ENCODE results near the gene TBC1D7.

TBC1D7 gene

GRCh38 chr6:13328076-13328874 lies at the start of gene TBC1D7:
TSS of gene TBC1D7 (minus strand) at chr6:13328537. CDS start at chr6:13326898, 1,639 bp downstream.
- peak; percentile 94 for DNase-seq (ENCODE audit: low read depth)

GRCh38 chr6:13377054-13377758 lies 48.9 kb upstream of the TBC1D7 start:
- DNase-seq (ENCODE audit: low read depth) = no peak

- peak; percentile 37 for DNase-seq (ENCODE audit: low read depth)
Measured at GRCh38 chr6:13375360-13375878, 47.1 kb upstream of the TBC1D7 start.

DNA sequence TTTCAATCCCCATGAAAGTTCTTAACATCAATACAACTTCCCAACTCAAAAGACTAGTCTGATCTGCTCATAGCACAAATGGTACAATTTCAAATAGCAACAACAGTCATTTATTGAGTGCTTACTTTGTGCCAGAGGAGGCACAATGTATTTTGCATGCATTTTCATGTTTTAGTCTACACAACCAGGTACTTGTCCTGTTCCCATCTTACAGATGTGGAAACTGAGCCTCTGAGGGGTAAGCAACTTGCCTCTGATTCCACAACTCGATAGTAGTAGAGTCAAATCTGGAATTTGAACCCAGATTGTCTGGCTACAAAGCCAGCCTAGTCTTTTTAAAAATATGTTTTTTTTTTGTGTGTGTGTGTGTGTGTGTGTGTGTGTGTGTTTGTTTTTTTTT lies 45.6 kb upstream of the TBC1D7 start:
- DNase-seq (ENCODE audit: low read depth) = no peak

GRCh38 chr6:13373488-13373886 lies 45.1 kb upstream of the TBC1D7 start:
- no peak for DNase-seq (ENCODE audit: low read depth)

- DNase-seq (ENCODE audit: low read depth) = no peak
Measured at GRCh38 chr6:13372688-13373487, 44.6 kb upstream of the TBC1D7 start.

DNA sequence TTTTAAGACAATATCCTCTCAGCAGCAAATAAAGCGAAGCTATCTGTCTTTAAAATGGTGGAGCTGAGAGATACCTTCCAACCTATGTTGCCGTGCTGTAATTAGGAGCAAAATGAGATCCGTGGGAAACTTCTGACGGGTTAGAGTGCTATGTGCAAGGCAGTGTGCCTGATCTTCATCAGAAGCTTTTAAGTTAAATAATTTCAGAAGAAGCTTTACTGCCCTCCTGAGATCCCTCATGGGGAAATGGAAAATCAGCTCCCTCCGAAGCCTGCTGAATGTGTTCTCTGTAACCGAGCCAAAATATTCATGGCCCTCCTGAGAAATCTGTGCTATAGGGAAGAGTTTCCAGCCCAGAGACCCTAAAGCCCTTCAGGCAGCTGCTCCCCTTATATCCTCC lies 43.7 kb upstream of the TBC1D7 start:
- DNase-seq (ENCODE audit: low read depth) = no peak

- no peak for DNase-seq (ENCODE audit: low read depth)
Measured at GRCh38 chr6:13371421-13372072, 43.2 kb upstream of the TBC1D7 start.

DNA sequence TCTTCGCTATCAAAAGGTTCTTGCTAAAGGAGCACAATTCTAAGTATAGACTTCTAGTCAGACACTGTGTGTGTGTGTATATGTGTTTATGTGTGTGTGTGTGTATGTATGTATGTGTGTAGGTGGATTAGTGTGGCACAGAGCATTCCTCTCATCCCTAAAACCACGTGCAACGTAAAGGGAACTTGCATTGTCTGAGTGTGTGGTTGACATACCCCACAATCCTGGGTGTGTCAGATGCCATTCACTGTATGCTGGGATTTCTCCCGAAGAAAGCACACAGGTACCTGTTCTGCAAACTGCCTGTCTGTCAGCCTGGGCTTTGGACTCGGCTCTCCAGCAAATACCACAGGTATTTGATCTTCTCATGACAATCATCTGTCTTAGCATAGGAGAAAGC lies 42.3 kb upstream of the TBC1D7 start:
- no peak for DNase-seq (ENCODE audit: low read depth)

DNA sequence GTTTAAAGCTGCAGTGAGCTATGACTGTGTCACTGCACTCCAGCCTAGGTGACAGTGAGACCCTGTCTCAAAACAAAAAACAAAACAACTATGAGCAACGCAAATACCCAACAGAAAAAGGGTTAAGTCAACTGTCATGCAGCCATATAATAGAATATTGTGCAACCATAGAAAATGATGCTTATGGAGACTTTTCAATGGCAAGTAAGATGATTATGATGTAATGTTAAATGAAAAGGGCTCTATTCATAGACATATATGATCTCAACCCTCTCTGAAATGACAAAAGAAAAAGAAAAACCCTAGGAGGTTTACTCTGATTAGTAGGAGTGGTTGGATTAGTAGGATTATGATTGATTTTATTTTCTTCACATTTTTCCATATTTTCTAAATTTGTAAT lies 41.3 kb upstream of the TBC1D7 start:
- no peak for DNase-seq (ENCODE audit: low read depth)

DNA sequence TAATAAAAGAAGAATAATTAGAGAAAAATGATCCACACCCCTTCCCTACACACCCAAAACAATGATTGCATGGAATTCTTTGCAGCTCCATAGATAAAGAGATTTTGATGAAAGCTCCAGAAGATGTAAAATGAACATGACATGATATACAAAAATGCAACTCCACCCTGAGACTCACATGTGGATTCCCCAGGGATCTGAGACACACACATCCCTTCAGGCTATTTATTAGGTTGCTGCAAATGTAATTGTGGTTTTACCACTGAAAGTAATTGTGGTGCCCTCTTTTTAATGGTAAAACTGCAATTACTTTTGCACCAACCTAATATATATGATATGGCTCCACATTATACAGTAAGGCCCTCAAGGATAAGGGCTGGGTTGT lies 40.4 kb upstream of the TBC1D7 start:
- DNase-seq (ENCODE audit: low read depth) = no peak

DNA sequence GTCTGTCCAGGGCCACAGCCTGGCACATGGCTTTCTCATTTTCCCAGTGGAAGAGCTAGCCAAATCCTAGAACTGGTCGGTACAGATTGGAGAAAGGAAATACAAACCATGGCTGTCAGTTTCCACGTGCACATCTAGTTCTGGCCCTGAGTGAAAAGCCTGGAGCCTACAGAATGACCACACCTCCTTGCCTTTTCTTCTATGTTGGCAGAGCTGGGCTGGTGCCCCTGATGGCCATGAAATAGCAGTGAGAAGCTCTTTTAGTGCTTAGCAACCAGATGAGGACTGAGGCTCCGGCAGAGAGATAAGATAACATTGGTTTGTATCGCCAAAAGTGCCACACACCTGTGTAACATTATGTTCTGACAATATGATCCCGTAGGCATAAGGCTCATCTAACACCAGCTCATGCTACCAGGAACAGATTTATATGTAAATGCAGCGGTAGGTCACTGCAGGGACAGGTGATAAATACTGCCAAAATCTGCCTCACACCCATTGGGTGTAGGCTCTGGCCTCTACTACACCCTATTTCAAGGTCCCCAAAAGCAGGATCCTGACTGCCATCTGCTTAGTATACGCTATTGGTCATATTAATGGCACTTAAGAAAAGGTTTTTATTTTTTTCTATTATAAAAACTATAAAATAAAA lies 39.9 kb upstream of the TBC1D7 start:
- DNase-seq (ENCODE audit: low read depth) = no peak

DNA sequence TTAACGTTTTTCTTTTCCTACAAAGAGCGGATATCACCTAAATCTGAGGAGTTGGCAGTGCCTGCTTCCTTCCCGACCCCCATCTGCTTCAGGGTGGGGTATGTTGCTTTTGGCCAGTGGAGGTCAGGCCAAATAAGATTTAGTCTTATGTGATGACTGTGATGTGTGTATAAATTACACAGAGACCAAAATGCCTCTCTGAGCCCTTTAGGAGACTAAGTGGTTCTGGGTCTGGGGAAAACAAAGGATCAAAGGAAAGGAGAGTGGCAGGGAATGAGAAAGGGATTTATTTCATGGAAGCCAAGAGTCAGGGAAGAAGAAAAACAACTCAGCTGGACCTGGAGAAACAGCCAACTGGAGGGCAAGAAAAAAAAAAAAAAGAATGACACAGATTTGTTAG lies 39.1 kb upstream of the TBC1D7 start:
- no peak for DNase-seq (ENCODE audit: low read depth)

DNA sequence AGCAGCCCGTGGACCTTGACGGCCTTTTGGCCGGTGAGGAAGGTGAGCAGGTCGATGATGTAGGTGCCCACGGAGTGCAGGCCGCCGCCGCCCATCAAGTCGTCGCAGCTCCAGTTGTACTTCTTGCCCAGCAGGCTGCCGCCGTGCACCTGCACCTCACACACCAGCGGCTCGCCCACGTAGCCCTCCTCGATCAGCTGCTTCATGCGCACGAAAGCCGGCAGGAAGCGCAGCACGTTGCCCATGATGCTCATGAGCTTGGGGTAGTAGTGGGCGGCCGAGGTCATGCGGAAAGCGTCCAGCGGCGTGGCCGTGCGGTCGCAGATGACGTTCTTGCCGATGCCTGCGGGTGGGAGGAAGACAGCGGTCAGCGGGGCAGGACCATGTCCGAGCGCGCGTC lies 37.0 kb upstream of the TBC1D7 start:
- DNase-seq (ENCODE audit: low read depth) = no peak

- no peak for DNase-seq (ENCODE audit: low read depth)
Measured at GRCh38 chr6:13364842-13365241, 36.5 kb upstream of the TBC1D7 start.

DNA sequence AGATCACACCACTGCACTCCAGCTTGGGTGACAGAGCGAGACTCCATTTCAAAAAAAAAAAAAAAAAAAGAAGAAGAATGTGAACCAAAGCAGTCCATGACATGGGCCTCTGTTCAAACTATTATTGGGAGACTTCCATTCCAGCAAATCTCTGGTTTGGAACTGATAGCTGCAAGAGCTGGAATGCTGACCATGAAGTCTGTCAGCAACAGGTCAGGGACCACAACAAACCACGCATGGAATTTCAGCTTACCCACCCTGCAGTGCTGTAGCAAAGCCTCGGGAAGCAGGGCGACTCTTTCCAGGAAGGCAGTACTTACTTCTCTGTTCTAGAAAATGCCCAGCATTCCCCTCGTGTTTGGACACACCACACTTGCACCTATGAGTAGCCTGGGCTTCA lies 34.1 kb upstream of the TBC1D7 start:
- no peak for DNase-seq (ENCODE audit: low read depth)

- no peak for DNase-seq (ENCODE audit: low read depth)
Measured at GRCh38 chr6:13360671-13361540, 32.6 kb upstream of the TBC1D7 start.

DNA sequence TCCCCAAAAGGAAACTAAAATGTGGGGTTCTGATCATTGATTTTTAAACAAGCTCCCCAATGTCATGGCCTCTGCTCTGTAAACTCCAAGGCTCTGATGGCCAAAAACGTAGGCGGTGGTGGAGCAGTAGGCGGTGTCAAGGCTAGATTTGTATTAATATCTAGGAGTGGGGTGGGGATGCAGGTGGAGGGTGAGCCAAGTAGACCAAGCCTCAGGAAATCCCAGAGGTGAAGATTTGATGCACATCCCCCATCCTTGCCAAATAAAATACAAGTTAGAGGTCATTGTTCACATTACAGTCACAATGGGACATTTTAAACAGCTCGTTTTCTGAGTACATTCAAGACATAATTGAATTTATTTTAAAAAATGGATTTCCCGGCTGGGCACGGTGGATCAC lies 30.9 kb upstream of the TBC1D7 start:
- DNase-seq (ENCODE audit: low read depth) = no peak

DNA sequence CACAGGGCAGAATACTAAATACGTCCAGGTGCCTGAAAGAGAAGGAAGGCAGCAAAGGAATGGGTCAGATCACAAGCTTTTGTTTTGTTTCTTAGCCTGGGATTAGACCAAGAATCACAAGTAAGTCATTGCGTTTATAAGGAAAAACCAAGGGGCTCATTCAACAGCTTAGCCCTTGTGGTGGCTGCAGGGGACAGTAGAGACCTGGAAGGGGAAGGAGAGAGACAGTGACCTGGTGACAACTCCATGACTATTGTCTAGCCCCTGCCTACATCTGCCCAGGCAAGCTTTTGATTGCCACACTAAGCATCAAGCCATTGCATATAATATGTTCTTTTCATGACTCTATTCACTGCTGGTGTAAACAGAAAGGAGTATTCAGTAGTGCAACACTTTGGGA lies 30.2 kb upstream of the TBC1D7 start:
- no peak for DNase-seq (ENCODE audit: low read depth)

DNA sequence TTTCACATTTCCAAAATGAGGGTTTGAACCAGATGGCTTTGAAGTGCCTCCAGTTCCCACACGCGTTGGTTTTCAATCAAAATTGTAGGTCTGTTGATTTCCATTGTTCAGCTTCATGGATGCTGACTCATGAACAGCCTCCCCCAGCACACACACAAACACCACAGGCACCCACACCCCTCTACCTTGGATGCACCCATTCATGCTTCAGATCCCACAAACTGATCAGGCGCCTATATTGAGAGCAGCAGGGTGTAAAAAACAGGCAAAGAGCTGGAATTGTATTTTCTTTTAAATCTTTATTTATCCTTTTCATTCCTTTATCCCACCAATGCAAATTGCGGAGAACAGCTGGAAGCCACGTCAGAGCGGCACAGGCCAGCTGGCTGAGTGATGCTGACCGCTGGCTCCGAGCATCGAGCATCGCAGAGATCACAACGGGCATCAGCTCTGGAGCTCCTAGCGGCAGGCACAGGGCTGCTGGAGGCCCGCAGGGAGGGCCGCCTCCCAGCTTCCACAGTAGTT lies 29.3 kb upstream of the TBC1D7 start:
- DNase-seq (ENCODE audit: low read depth) = no peak

Measured in activated T-cell treated with anti-CD3 and anti-CD28 coated beads for 48 hours (primary cell).